ENCODE measurements around the gene AUTS2. TPM values are rescaled to one million over a fixed set of nuclear protein-coding genes. Genes with fewer than 3 reads are reported as not detected.

AUTS2 gene
- polyA plus RNA-seq, 1 donor from 2014 or later, result 97.3 TPM

DNA sequence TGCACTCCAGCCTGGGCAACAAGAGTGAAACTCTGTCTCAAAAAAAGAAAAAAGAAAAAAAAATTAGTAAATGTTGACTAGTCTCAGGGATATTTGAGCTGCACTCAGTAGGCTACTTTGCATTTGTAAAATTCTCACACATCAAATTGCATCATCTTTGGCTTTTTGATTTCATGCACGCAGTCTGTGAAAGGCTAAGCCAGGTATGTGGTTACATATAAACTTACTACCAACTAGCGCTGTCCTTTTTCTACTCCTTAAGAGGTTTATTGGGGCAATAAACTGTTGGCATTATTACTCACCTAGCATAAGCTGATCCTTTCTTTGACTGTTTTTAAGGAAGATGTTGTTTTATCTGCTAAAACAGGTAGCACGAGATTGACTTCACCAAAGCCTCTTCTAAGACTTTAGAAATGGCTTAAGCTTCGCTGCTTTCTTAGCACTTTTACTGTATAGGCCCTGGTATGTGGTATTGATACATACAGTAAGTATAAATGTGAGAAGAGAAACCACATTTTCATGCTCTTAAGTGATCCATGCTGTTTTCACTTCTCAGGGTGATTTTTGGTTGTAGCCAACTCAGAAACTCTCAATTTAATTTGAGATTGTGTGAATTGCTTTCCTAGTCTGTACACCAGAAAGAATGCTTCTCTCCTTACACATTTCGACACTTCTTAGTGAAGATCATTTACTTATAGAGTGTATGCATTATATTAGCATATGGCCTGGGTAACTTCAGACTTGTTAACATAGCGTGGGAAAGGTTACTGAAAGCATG lies 323.9 kb downstream of the AUTS2 start:
- Histone ChIP-seq H3K9ac (ENCODE audit: low read length) (no peak overlapping the region), H3F3A (ENCODE audit: insufficient read depth, low read length, poor library complexity, severe bottlenecking) (no peaks in the 10 kb centered on the region), H3K27ac (ENCODE audit: low read length) (no peak overlapping the region), H3K36me3 (ENCODE audit: insufficient read depth, low read length) (no peaks in the 10 kb centered on the region), H2AFZ (ENCODE audit: low read depth, low read length) (no peak overlapping the region), H3K79me2 (replicated peaks; ENCODE audit: insufficient read depth, low read length) (peaks cover 11% of the 10 kb centered on the region), H3K9me2 (ENCODE audit: insufficient read depth, low read length) (no peaks in the 10 kb centered on the region), H4K20me1 (ENCODE audit: insufficient read depth) (no peaks in the 10 kb centered on the region), H3K4me3 (ENCODE audit: low read length) (no peak overlapping the region), H3K9me3 (ENCODE audit: low read length) (no peaks in the 10 kb centered on the region), H3K27me3 (ENCODE audit: insufficient read depth, low read depth, low read length) (no peaks in the 10 kb centered on the region), H3K4me2 (ENCODE audit: low read length) (no peak overlapping the region)
- TF ChIP-seq CTCF (IDR thresholded peaks at IDR 0.05; ENCODE audit: poor library complexity, severe bottlenecking) (no peak), RAD21 (conservative IDR thresholded peaks at IDR 0.05) (no peak), EZH2 (IDR thresholded peaks at IDR 0.05; ENCODE audit: borderline replicate concordance, insufficient read depth, low read length, poor library complexity, severe bottlenecking) (no peak), POLR2AphosphoS5 (IDR thresholded peaks at IDR 0.05) (no peak), TAF1 (IDR thresholded peaks at IDR 0.05; ENCODE audit: low read depth) (no peak)

GRCh38 chr7:69927461-69927860 lies 329.2 kb downstream of the AUTS2 start:
- H3K27ac ChIP-seq (ENCODE audit: low read length), result no peak overlapping the region
- H3K9ac ChIP-seq (ENCODE audit: low read length), result no peak overlapping the region
- H3K27me3 ChIP-seq (ENCODE audit: insufficient read depth, low read depth, low read length), result no peaks in the 10 kb centered on the region
- H2AFZ ChIP-seq (ENCODE audit: low read depth, low read length), result no peak overlapping the region
- peaks cover 36% of the 10 kb centered on the region for H3K79me2 ChIP-seq (replicated peaks; ENCODE audit: insufficient read depth, low read length)
- no peaks in the 10 kb centered on the region for H3K36me3 ChIP-seq (ENCODE audit: insufficient read depth, low read length)
- H4K20me1 ChIP-seq (ENCODE audit: insufficient read depth), result no peaks in the 10 kb centered on the region
- H3K9me3 ChIP-seq (ENCODE audit: low read length), result no peaks in the 10 kb centered on the region
- TF ChIP-seq MXI1 (conservative IDR thresholded peaks at IDR 0.05; ENCODE audit: poor library complexity, severe bottlenecking) (no peak), TAF1 (IDR thresholded peaks at IDR 0.05; ENCODE audit: low read depth) (no peak), EZH2 (IDR thresholded peaks at IDR 0.05; ENCODE audit: borderline replicate concordance, insufficient read depth, low read length, poor library complexity, severe bottlenecking) (no peak)
- no peaks in the 10 kb centered on the region for H3F3A ChIP-seq (ENCODE audit: insufficient read depth, low read length, poor library complexity, severe bottlenecking)
- H3K9me2 ChIP-seq (ENCODE audit: insufficient read depth, low read length), result no peaks in the 10 kb centered on the region
- no peak overlapping the region for H3K4me2 ChIP-seq (ENCODE audit: low read length)
- H3K4me3 ChIP-seq (ENCODE audit: low read length), result no peak overlapping the region

DNA sequence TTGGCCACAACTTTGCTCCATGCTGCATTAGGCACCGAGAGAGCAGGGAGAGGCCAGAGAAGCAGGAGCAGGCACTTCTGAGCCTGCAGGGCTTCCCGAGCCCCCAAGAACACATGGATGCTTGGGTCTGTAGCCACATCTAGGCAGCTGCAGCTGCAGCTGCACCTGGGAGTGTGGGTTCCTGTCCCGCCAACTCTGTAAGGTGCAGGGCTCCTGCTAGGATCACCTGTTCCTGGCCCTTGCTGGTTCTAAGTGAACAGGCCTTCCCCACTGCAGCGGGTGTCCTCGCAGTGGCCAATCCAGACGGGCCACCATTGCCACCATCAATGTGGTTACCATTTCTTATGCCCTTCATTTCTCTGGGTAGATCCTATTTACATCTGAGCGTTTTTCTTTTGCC lies 330.3 kb downstream of the AUTS2 start:
- no peak overlapping the region for H3K27ac ChIP-seq (ENCODE audit: low read length)
- H3F3A ChIP-seq (ENCODE audit: insufficient read depth, low read length, poor library complexity, severe bottlenecking), result no peaks in the 10 kb centered on the region
- no peak overlapping the region for H3K9ac ChIP-seq (ENCODE audit: low read length)
- TF ChIP-seq EP300 (conservative IDR thresholded peaks at IDR 0.05; ENCODE audit: poor library complexity, severe bottlenecking), result no peak
- TF ChIP-seq SMC3 (conservative IDR thresholded peaks at IDR 0.05; ENCODE audit: poor library complexity), result no peak
- TF ChIP-seq TAF1 (IDR thresholded peaks at IDR 0.05; ENCODE audit: low read depth), result no peak
- no peak for TF ChIP-seq RAD21 (conservative IDR thresholded peaks at IDR 0.05)
- TF ChIP-seq REST (IDR thresholded peaks at IDR 0.05; ENCODE audit: borderline replicate concordance), result no peak
- TF ChIP-seq MXI1 (conservative IDR thresholded peaks at IDR 0.05; ENCODE audit: poor library complexity, severe bottlenecking), result no peak
- no peak for TF ChIP-seq EZH2 (IDR thresholded peaks at IDR 0.05; ENCODE audit: borderline replicate concordance, insufficient read depth, low read length, poor library complexity, severe bottlenecking)
- no peak for TF ChIP-seq CTCF (IDR thresholded peaks at IDR 0.05; ENCODE audit: poor library complexity, severe bottlenecking)
- no peak for TF ChIP-seq POLR2AphosphoS5 (IDR thresholded peaks at IDR 0.05)
- H3K36me3 ChIP-seq (ENCODE audit: insufficient read depth, low read length), result no peaks in the 10 kb centered on the region
- no peak overlapping the region for H3K4me3 ChIP-seq (ENCODE audit: low read length)
- no peaks in the 10 kb centered on the region for H3K9me2 ChIP-seq (ENCODE audit: insufficient read depth, low read length)
- no peaks in the 10 kb centered on the region for H4K20me1 ChIP-seq (ENCODE audit: insufficient read depth)
- no peaks in the 10 kb centered on the region for H3K9me3 ChIP-seq (ENCODE audit: low read length)
- H3K27me3 ChIP-seq (ENCODE audit: insufficient read depth, low read depth, low read length), result no peaks in the 10 kb centered on the region
- H2AFZ ChIP-seq (ENCODE audit: low read depth, low read length), result no peak overlapping the region
- no peak overlapping the region for H3K4me2 ChIP-seq (ENCODE audit: low read length)
- peaks cover 31% of the 10 kb centered on the region for H3K79me2 ChIP-seq (replicated peaks; ENCODE audit: insufficient read depth, low read length)
